B cell (primary cell): ENCODE results near the gene TMEFF1.

Experiments
- EZH2 ChIP-seq: IDR thresholded peaks from 2 replicates; pipeline ENCODE4 v1.6.1; 2012; ENCODE audit warnings: borderline replicate concordance, low read depth, mild to moderate bottlenecking, moderate library complexity, low read length; ENCODE audit not compliant: insufficient read depth, poor library complexity, severe bottlenecking
- TF ChIP-seq, protein P1 (sequence below): fragments of 200-600 bp; IDR thresholded peaks from one replicate; pipeline ENCODE4 v1.8.0; 2022; ENCODE audit warnings: antibody characterized with exemption, mild to moderate bottlenecking

DNA sequence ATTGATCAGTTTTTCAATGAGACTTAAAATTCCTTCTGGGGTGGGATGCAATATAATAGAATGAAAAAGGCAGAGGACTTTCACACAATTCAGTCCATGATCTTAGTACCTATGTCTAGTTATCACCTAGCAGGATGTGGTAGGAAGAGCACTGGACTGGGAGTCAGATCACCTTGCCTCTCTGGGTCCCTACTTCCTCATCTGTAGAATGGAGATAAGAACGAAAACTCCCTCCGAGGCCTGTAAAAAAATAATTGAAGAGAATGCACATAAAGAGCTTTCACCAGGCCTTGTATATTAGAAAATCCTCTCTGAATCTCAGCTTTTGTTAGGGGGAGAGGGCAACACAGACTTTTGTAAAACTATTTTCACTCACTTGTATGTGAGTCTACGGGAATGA lies 681 bp upstream of the TMEFF1 start:
- TF ChIP-seq EZH2: peak; percentile 44
- TF ChIP-seq, protein P1, sequence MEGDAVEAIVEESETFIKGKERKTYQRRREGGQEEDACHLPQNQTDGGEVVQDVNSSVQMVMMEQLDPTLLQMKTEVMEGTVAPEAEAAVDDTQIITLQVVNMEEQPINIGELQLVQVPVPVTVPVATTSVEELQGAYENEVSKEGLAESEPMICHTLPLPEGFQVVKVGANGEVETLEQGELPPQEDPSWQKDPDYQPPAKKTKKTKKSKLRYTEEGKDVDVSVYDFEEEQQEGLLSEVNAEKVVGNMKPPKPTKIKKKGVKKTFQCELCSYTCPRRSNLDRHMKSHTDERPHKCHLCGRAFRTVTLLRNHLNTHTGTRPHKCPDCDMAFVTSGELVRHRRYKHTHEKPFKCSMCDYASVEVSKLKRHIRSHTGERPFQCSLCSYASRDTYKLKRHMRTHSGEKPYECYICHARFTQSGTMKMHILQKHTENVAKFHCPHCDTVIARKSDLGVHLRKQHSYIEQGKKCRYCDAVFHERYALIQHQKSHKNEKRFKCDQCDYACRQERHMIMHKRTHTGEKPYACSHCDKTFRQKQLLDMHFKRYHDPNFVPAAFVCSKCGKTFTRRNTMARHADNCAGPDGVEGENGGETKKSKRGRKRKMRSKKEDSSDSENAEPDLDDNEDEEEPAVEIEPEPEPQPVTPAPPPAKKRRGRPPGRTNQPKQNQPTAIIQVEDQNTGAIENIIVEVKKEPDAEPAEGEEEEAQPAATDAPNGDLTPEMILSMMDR: no peak
